MM.1S (cell line): ENCODE data around the gene TSPAN9.

Experiments used
- CTCF ChIP-seq: fragments of 300-600 bp; sonication (generic); IDR thresholded peaks from 2 replicates; pipeline ENCODE4 v1.5.1; 2016; ENCODE audit warnings: antibody characterized with exemption, low read length, mixed read lengths
- EZH2 ChIP-seq: fragments of 300-600 bp; sonication (generic); optimal IDR thresholded peaks from 2 replicates; pipeline ENCODE3; 2017; ENCODE audit warnings: low read depth, mild to moderate bottlenecking, antibody characterized with exemption, low read length, mixed read lengths
- EZH2phosphoT487 ChIP-seq: fragments of 300-600 bp; sonication (generic); IDR thresholded peaks from 2 replicates; pipeline ENCODE4 v1.6.1; 2018; ENCODE audit warnings: antibody characterized with exemption, low read length

GRCh38 chr12:3055026-3055703 is 22.0 kb upstream of the TSPAN9 start:
- TF ChIP-seq CTCF (no peak), EZH2 (no peak), EZH2phosphoT487 (no peak)
